GM12891 (cell line): ENCODE data around the gene CEBPE.

Experiments
- PAX5 ChIP-seq: IDR thresholded peaks from 2 replicates; pipeline ENCODE4 v1.6.1; 2011; ENCODE audit warnings: low read length, moderate library complexity, mild to moderate bottlenecking; ENCODE audit not compliant: insufficient read depth, severe bottlenecking
- SPI1 ChIP-seq: IDR thresholded peaks from 2 replicates; pipeline ENCODE4 v1.6.1; 2011; ENCODE audit warnings: low read depth, low read length, control low read depth
- TAF1 ChIP-seq: IDR thresholded peaks from 2 replicates; pipeline ENCODE4 v1.6.1; 2011; ENCODE audit warnings: low read depth, low read length, control low read depth

- TF ChIP-seq TAF1 (no peak), SPI1 (no peak), PAX5 (no peak)
Measured at GRCh38 chr14:23085458-23085857, 33.6 kb downstream of the CEBPE start.
